ENCODE data around the gene CPPED1.
"Not testable (repeated sequence)": the region's sequence is repeated elsewhere in the genome, so short reads cannot be mapped to it uniquely, and the experiment has no call there.

Gene CPPED1

GRCh38 chr16:12829096-12829888, 25.6 kb upstream of the CPPED1 start:
- no peak overlapping the region for H3K4me3 ChIP-seq (ENCODE audit: low read depth, low read length)
- no peak for TF ChIP-seq CTCF (conservative IDR thresholded peaks at IDR 0.05; ENCODE audit: low read depth, low read length)
- DNase-seq (ENCODE audit: low read depth): no peak

- TF ChIP-seq CTCF (conservative IDR thresholded peaks at IDR 0.05; ENCODE audit: low read depth, low read length): no peak
- DNase-seq (ENCODE audit: low read depth): no peak
- H3K4me3 ChIP-seq (ENCODE audit: low read depth, low read length): no peak overlapping the region
Observed at GRCh38 chr16:12828206-12828605, 24.5 kb upstream of the CPPED1 start.

- TF ChIP-seq CTCF (conservative IDR thresholded peaks at IDR 0.05; ENCODE audit: low read depth, low read length): no peak
- no peak overlapping the region for H3K4me3 ChIP-seq (ENCODE audit: low read depth, low read length)
- DNase-seq (ENCODE audit: low read depth): no peak
Observed at GRCh38 chr16:12826559-12826958, 22.9 kb upstream of the CPPED1 start.

- peak; percentile 65 for DNase-seq (ENCODE audit: low read depth)
- no peak overlapping the region for H3K4me3 ChIP-seq (ENCODE audit: low read depth, low read length)
- peak; percentile 88 for TF ChIP-seq CTCF (conservative IDR thresholded peaks at IDR 0.05; ENCODE audit: low read depth, low read length)
Observed at GRCh38 chr16:12819126-12820117, 15.7 kb upstream of the CPPED1 start.

- DNase-seq (ENCODE audit: low read depth): no peak
- TF ChIP-seq CTCF (conservative IDR thresholded peaks at IDR 0.05; ENCODE audit: low read depth, low read length): no peak
- H3K4me3 ChIP-seq (ENCODE audit: low read depth, low read length): no peak overlapping the region
Observed at GRCh38 chr16:12818326-12818725, 14.6 kb upstream of the CPPED1 start.

- peak; percentile 25 for DNase-seq (ENCODE audit: low read depth)
- H3K4me3 ChIP-seq (ENCODE audit: low read depth, low read length): not testable (repeated sequence)
Observed at GRCh38 chr16:12816791-12817214, 13.1 kb upstream of the CPPED1 start.

- peak; percentile 47 for TF ChIP-seq CTCF (conservative IDR thresholded peaks at IDR 0.05; ENCODE audit: low read depth, low read length)
- DNase-seq (ENCODE audit: low read depth): peak; percentile 57
- no peak overlapping the region for H3K4me3 ChIP-seq (ENCODE audit: low read depth, low read length)
Observed at GRCh38 chr16:12815361-12815760, 11.7 kb upstream of the CPPED1 start.

GRCh38 chr16:12813734-12814133, 10.0 kb upstream of the CPPED1 start:
- not testable (repeated sequence) for DNase-seq (ENCODE audit: low read depth); H3K4me3 ChIP-seq (ENCODE audit: low read depth, low read length)

- DNase-seq (ENCODE audit: low read depth); H3K4me3 ChIP-seq (ENCODE audit: low read depth, low read length): not testable (repeated sequence)
Observed at GRCh38 chr16:12813321-12813720, 9.6 kb upstream of the CPPED1 start.
